GM12892 (cell line): ENCODE results near the gene NR4A3.

Source experiments
- DNase-seq: peaks from one replicate; pipeline ENCODE4 v3.0.0; 2011; ENCODE audit not compliant: insufficient read length
- FAIRE-seq: peaks from 2 replicates; lab custom pipeline; 2011; peaks lifted over from hg19 to GRCh38; lab: Jason Lieb, UNC
- POLR2A ChIP-seq: IDR thresholded peaks from 2 replicates; pipeline ENCODE4 v1.6.1; 2011; ENCODE audit warnings: low read depth, low read length, control low read depth
- POLR2AphosphoS5 ChIP-seq: IDR thresholded peaks from 2 replicates; pipeline ENCODE4 v1.6.1; 2011; ENCODE audit warnings: low read depth, low read length, control low read depth
- TAF1 ChIP-seq: IDR thresholded peaks from 2 replicates; pipeline ENCODE4 v1.6.1; 2011; ENCODE audit warnings: low read depth, mild to moderate bottlenecking, control low read depth, low read length, borderline replicate concordance

NR4A3 gene

GRCh38 chr9:99827244-99827643 is 5.6 kb downstream of the NR4A3 start:
- DNase-seq (no peak), FAIRE-seq (no peak)

DNA sequence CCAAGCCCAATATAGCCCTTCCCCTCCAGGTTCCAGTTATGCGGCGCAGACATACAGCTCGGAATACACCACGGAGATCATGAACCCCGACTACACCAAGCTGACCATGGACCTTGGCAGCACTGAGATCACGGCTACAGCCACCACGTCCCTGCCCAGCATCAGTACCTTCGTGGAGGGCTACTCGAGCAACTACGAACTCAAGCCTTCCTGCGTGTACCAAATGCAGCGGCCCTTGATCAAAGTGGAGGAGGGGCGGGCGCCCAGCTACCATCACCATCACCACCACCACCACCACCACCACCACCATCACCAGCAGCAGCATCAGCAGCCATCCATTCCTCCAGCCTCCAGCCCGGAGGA is 6.3 kb downstream of the NR4A3 start:
- DNase-seq (no peak), FAIRE-seq (no peak)
- no peak for TF ChIP-seq POLR2AphosphoS5
- TF ChIP-seq POLR2A: no peak
- no peak for TF ChIP-seq TAF1

More at GRCh38 chr9:99827244-99827643, 5.6 kb downstream of the NR4A3 start:
- no peak for TF ChIP-seq TAF1
- no peak for TF ChIP-seq POLR2A
- TF ChIP-seq POLR2AphosphoS5: no peak

GRCh38 chr9:99828417-99829176 is 6.9 kb downstream of the NR4A3 start:
- FAIRE-seq (no peak), DNase-seq (no peak)
- TF ChIP-seq POLR2AphosphoS5 (no peak), TAF1 (no peak), POLR2A (no peak)

DNA sequence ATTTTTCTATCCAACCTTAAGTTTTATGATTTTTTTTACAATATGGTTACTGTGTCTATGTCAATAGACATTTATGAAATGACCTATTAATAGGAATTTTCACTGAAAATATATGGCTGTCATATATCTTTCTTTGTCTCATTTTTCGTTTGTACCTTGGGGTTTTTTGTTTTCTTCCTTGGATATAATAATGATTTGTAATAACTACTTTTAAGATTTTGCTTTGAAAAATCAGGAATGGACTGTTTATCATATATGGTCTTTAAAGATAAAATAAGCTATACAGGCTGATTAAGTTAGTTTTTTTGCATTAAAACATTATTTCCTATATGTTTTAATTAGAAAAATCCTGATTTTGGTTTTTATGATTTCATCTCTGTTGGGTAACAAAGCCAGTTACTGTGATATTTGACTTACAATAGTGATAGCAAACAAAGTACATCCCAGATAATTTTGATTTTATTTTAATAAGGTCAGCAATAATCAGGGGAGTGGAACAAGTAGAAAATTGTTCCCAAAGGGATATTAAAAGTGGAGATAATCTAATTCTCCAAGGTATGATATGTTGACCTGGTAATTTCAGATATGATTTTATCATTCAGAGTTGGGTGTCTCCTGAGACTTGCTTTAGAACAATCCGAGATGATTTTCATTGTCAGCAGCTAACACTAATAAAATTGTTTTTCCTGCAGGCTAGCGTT is 10.3 kb downstream of the NR4A3 start:
- DNase-seq (no peak), FAIRE-seq (no peak)
- no peak for TF ChIP-seq POLR2A
- TF ChIP-seq POLR2AphosphoS5: no peak
- TF ChIP-seq TAF1: no peak

GRCh38 chr9:99832558-99832864 is 10.8 kb downstream of the NR4A3 start:
- FAIRE-seq (no peak), DNase-seq (no peak)
- TF ChIP-seq TAF1 (no peak), POLR2AphosphoS5 (no peak), POLR2A (no peak)

- DNase-seq: no peak
- peak; percentile 48 for FAIRE-seq
- no peak for TF ChIP-seq POLR2AphosphoS5
- no peak for TF ChIP-seq POLR2A
- no peak for TF ChIP-seq TAF1
Measured at GRCh38 chr9:99833735-99834134, 12.1 kb downstream of the NR4A3 start.

DNA sequence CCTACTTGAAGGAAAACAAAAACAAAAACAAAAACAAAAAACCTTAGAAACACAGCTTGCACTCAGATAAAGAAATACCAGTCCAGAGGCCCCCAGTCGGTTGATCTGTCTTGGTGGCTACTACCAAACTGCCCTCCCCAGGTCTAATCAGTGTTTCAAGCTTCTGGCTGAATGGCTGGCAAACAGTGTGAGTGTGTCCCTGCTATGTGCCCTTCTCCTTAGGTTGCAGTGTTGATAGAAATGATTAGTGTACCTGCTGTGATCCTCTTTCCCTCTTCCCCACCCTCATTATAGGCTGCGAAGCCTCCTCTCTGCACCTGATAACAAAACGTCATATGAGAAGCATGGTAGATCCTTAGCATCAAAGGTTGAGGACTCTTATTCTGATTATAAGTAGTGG is 12.8 kb downstream of the NR4A3 start:
- no peak for TF ChIP-seq POLR2AphosphoS5
- TF ChIP-seq TAF1: no peak
- no peak for TF ChIP-seq POLR2A
- FAIRE-seq (peak; percentile 48), DNase-seq (no peak)

- no peak for FAIRE-seq
- no peak for TF ChIP-seq POLR2A
- no peak for TF ChIP-seq TAF1
- TF ChIP-seq POLR2AphosphoS5: no peak
- DNase-seq: no peak
Measured at GRCh38 chr9:99835142-99835541, 13.5 kb downstream of the NR4A3 start.

GRCh38 chr9:99835581-99835980 is 13.9 kb downstream of the NR4A3 start:
- TF ChIP-seq POLR2AphosphoS5 (no peak), TAF1 (no peak), POLR2A (no peak)
- FAIRE-seq (no peak), DNase-seq (no peak)

DNA sequence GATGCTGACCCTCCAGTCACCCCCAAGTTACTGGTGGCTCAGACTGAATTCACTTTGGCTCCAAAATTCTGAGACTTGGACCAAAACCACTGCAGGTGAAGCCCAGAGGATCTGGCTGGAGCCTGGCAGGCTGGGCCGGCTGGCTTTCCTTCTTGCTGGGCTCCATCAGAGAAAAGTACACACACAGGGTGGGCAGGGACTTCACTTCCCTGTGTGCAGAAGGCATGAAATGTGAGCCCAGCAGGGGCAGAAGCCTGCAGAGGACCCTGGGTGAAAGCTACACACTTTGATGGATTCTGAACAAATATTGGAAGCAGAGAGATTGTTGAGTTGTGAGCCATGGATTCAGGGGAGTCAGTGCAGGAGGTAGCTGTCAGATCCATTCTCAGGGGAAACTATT is 18.4 kb downstream of the NR4A3 start:
- FAIRE-seq: no peak
- TF ChIP-seq POLR2AphosphoS5: no peak
- no peak for DNase-seq

DNA sequence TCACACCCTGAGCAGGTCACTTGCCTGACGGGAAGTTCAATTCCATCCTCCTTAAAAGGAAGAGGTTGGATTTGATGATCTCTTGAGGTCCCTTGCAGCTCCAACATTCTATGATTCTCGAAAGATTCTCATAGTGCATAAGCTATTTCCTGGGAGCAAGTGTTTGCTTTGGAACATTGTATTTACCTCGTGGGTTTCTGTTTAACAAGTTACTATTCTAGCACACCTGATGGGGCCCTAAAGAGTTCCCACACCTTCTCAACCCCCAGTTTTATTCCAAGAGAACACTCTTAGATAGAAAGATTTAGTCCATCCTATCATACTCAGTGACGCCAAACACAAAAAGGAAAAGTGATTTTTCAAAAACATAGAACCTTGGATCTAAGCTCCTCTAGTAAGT is 23.4 kb downstream of the NR4A3 start:
- DNase-seq (no peak), FAIRE-seq (no peak)

DNA sequence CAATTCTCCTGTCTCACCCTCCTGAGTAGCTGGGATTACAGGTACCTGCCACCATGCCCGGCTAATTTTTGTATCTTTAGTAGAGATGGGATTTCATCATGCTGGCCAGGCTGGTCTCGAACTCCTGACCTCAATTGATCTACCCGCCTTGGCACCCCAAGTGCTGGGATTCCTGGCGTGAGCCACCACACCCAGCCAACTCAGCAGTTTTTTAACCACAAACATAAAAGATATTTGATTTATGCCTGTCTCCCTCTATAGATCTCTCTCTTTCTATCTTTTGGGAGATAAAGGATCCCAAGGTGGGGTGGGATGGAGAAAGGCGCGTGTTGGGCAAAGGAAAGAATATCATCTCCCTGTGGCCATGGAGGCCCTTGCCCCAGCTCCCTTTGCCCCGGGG is 26.8 kb downstream of the NR4A3 start:
- DNase-seq: no peak
- FAIRE-seq: no peak
- TF ChIP-seq POLR2A: no peak
- no peak for TF ChIP-seq TAF1
- no peak for TF ChIP-seq POLR2AphosphoS5

More for the DNA sequence above, 23.4 kb downstream of the NR4A3 start:
- TF ChIP-seq TAF1 (no peak), POLR2A (no peak), POLR2AphosphoS5 (no peak)
